ENCODE results near the gene SLC5A1.
"Not testable (repeated sequence)": the region's sequence is repeated elsewhere in the genome, so short reads cannot be mapped to it uniquely, and the experiment has no call there.

SLC5A1 gene

DNA sequence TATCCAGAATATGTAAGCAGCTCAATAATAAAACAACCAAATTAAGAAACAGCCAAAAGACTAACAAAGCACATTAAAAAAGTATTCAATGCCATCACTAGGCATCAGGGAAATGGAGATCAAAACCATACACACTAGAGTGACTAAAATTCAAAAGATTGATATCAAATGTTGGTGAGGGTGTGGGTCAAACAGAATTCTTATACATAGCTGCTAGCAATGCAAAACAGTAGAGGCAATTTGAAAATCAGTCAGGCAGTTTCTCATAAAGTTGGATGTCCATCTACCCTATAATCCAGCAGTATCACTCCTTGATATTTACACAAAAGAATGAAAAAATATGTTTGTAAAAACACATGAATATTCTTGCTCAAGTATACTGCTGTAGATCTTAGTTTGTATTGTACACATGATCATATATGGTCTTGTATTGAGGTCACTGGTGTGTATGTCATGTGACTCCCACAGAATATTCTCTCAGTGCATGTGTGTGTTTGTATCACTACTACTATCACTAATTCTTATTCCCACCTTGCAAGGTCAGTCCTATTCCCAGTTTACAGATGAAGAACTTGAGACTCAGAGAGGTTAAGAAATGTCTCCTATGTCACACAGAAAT, 54.9 kb downstream of the SLC5A1 start:
- DNase-seq = no peak

DNA sequence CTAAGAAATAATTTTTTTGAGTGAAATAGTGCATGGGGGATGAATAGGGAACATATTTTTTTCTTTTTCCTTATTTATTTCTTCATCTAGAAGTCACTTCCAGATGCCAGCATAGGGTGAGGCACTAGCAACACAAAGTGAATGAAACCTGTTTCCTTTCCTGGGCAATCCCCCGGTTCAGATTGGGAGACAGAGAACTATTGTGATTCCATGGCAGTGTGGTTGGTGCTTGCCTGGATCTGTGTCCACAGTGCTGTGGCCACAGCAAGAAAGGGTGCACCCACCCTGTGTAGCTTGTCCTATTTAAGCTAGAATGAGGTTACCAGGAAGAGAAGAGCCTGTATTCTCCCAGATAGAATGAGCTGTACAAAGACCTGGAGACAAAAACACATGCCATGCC, 57.6 kb downstream of the SLC5A1 start:
- no peak for DNase-seq

DNA sequence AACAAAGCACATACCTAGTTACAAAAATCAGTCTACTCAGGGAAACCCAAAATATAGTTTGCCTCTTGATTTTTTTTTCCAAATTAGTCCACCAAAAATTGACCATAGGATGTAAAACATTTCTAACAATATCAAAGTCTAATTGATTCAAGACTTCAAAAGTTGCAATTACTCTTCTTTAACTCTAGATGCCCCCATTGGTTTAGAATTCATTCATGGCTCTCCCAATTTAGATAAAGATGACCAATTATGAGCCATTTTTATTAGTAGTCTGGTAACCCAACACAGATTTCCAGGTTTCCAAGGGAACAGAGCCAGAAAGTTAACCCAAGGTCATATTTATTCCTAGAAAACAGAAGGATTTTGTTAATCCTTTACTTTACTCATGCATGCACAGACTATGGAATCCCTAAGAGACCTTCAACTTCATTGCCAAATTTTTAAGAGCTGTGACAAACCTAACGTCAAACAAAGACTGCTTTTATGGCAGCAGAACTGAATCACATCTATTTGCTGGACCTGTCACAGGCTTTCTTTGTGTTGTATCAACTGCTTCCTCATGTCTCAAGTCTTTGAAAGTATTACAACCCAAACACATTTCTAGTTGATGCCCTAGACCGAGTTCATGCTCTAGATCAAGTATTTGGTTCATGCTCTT, 60.7 kb downstream of the SLC5A1 start:
- DNase-seq = no peak

DNA sequence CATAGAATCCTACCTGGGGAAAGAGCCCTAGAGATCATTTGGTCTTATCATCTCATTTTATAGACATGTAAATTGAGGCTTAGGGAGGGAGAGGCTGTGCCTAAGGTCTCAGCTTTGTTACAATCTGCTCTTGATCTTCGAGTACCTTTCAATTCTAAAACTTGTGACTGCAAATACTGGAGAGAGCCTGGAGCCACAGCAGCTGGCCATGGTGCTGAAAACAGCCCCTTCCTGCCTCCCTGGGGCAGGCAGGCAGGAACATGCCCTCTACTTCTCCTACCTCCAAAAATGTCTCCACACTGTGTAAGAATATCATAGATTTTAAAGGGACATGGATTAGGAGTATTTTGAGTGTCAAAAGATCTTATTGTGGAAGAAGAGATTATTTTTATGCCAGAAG, 63.9 kb downstream of the SLC5A1 start:
- no peak for DNase-seq

DNA sequence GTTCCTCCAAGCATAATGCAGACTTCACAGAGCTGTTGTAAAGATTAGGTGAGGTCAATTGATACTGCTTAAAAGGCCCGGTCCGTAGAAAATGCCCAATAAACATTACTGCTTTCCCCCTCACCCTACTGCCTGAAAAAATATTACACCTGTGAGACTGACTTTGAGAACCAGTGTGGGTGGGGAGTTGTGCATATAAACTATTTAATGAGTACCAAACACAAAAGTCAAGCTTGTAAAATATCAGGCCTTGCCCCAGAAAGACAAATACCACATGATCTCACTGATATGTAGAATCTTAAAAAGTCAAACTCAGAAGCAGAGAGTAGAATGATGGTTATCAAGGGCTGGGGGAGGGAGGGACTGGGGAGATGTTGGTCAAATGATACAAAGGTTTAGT, 69.3 kb downstream of the SLC5A1 start:
- DNase-seq = no peak

DNA sequence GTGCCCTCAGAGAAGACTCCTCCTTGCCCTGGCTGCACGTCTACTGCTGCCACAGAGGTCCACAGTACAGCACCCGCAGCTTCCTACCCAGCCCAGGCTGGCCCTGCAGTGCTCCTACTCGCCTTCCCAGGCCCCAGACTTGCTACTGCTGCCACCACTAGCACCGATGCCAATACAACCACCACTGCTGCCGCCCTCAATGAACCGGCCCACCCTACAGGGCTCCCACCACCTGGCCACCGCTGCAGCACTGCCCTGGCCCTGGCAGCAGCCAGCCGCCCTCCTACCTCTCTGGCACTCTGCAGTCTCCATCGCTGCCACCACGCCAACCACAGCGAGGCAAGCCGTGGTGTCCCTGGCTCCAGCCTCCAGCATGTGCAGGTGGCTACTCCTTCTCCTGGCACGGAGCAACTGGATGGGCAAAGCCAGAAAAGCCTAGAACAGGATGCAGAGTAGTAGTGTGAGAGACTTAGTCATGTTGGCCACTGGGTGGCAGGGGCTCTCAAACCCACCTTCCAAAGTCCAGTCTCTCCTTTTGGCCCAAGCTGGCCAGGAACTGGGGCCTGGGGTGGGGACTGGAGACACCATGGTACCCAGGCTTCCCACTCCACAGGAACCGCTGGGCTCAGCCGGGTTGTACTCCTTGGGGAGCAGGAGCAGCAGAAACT, 76.6 kb downstream of the SLC5A1 start:
- no peak for DNase-seq

DNA sequence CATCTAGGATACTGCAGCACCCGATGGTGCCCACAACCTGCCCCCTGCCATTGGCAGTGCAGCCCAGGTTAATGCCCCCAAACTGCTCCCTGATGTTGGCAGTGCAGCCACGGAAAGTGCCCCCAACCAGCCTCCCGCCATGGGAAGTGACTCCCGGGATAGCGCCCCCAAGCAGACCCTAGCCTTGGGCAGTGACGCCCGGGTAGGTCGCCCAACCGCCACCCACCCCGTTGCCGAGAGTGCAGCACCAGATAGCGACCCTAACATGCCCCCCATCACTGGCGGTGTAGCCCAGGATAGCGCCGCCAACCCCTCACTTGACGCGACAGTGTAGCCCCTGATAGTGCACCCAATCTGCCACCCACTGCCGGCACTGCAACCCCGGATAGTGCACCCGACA, 77.5 kb downstream of the SLC5A1 start:
- DNase-seq = no peak

DNA sequence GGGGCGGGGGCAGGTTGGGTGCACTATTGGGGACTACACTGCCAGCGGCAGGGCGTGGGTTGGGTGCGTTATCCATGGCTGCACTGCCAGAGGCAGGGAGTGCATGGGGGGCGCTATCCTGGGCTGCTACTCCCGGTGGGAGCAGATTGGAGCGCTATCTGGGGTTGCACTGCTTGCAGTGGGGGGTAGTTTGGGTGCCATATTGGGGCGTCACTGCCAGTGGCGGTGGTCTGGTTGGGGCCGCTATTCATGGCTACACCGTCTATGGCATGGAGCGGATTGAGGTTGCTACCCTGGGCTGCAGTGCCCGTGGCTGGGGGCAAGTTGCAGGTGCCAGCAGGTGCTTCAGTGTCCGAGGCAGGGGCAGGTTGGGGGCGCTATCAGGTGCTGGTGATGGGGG, 79.8 kb downstream of the SLC5A1 start:
- DNase-seq = no peak

DNA sequence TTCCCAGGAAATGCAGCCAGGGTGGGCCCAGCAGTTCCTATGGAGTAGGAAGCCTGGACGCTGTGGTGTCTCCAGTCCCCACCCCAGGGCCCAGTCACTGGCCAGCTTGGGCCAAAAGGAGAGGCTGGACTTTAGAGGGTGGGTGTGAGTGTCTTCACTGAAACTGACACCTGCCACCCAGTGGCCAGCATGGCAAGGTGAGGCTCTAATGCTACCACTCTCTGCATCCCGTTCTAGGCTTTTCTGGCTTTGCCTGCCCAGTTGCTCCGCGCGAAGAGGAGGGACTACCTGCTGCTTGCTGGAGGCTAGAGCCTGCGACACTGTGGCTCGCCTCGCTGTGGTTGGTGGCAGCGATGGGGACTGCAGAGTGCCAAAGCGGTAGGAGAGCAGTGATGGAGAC, 80.6 kb downstream of the SLC5A1 start:
- no peak for DNase-seq

DNA sequence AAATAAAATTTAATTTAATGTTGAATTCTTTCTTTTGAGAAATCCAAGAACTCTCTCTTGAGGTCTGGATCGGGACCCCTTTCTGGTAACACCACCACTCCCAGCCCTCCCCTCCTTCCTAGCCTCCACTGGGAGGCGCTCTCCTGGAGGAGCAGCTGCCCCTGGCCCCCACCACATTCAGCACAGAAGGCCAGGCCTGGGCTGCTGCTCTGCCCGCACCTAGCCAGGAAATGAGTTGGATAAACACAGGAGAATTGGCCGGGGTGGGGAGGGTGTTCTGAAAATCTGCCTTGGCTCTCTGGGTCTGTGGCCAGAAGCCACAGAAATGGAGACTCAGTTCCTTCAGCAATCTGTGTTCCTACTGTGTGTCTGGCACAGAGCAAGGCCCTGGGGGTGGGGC, 84.8 kb downstream of the SLC5A1 start:
- DNase-seq = no peak

DNA sequence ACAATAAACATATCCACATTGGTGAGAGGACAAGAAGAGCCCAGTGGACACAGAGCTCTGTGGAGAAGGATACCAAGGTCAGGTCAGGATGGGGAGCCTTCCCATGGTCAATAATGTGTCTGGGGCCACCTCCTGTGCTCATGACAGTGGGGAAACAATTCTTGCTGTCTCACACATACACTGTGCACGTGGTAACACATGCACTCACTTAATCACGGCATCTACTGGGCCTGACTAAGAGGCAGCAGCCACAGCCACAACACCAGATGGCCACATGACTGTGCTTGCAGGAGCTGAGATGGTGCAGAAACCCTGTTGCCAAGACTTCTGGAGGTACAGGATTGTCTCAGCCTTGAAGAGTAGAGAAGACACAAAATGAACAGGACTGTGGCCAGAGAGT, 87.4 kb downstream of the SLC5A1 start:
- no peak for DNase-seq

DNA sequence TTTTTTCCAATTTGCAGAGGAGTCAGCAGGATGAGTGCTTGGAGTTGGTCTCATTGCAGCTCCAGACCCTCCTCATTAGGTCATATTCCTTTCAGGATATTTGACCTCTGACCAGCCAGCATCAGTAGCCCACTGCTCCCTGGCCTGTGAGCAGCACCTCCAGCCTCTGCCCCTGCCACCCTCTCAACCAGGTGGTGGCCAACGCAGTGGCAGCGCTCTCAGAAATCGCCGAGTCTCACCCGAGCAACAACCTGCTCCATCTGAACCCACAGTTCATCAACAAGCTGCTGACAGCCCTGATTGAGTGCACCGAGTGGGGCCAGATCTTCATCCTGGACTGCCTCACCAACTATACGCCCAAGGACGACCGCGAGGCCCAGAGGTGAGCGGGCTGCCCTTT, 89.1 kb downstream of the SLC5A1 start:
- DNase-seq = no peak

DNA sequence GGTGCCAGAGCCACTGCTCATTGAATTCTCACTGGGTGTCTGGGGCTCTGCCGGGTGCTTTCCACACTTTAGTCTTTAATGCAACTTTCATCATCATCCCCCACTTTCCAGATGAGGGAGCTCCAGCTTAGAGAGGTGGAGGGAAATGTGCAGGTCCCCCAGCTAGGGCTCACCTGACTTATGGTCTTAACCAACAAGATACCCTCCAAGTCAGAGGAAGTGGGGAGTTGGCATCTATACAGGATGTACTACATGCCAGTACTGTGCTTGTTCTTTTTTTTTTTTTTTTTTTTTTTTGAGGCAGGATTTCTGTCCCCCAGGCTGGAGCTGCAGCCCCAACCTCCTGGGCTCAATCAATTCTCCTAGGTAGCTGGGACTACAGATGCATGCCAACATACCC, 89.7 kb downstream of the SLC5A1 start:
- no peak for DNase-seq

DNA sequence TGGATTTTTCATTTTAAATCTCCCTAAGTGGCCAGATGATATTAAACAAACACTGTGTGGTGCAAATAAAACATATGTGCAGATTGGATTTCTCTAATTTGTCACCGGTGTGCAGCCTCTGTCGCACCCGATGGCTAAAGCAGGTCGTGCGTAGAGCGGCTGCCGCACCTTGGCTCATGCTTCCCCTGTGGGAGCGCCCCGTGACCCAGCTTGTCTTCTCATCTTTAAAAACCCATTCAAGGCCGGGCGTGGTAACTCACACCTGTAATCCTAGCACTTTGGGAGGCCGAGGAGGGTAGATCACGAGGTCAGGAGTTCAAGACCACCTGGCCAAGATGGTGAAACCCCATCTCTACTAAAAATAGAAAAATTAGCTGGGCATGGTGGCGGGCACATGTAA, 91.7 kb downstream of the SLC5A1 start:
- not testable (repeated sequence) for DNase-seq

DNA sequence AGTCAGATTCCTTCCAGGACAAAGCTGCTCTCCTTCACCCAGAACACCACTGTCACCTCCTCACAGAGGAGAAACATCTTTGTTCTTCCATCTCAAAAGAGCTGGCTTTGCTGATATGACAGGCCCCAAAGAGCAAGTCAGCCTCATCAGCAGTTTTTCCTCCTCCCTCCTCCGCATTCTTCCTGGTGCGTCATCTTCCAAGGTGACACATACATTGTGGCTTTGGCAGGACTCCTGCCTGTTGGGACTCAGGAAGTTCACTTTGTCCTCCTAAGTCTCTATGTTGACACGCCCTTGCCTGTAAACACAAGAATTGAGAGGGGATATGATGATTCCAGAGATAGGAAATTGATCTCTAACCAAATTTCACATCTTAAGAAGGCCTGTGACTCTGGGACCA, 92.9 kb downstream of the SLC5A1 start:
- DNase-seq = not testable (repeated sequence)

DNA sequence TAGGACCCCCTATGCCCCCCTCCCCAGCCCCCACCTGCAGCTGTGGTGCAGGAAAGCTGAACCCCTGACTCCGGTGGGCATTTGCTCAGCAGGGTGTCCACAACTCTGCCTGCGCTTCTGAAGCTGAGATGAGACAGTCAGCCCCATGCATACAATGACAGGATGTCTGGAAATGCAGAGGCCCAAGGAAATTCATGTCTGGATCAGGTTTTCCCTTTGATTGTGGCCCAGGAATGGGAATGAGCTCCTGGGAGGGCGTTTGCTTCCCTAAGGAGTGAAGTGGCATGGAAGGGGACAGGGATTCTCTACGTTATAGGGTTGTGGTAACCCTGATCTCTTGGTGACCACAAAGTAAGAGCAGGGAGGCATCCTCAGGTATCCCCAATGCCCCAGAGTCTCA, 93.8 kb downstream of the SLC5A1 start:
- DNase-seq = not testable (repeated sequence)

DNA sequence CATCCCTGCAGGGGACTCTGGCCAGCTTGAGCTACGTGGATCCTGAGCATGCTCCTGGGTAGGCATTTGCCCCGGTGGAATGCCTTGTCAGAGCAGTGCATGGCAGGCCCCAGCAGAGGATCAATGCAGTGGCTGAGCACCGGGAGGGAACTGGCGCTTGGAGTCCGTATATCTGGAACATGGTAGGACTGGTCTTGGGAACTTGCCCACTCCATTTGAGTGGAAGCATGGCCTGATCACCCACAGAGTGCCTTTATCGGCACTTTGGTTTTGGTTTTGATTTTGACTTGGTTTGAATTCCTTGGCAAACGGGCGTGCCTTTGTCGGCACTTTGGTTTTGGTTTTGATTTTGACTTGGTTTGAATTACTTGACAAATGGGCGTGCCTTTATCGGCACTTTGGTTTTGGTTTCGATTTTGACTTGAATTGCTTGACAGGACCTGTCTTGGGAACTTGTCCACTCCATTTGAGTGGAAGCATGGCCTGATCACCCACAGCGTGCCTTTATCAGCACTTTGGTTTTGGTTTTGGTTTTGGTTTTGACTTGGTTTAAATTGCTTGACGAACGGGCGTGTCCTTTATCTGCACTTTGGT, 94.8 kb downstream of the SLC5A1 start:
- DNase-seq = peak; percentile 68 to 69

DNA sequence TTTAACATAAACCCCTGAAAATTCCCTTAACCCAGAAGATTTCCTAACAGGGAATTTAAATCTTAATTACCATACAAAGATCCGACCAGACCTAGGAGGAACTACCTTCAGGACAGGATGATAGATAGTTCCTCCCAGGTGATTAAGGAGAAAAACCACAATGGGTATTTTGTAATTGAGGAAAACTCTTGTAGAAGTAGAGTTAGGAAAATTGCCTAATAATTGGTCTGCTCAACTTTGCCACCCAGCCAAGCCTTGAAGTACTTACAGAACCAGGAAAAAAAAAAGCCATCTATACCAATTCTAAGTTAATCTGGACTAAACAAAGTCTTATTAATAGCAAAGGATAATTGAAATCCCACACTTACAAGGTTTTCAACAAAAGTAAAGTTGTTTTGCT, 95.5 kb downstream of the SLC5A1 start:
- DNase-seq = not testable (repeated sequence)

DNA sequence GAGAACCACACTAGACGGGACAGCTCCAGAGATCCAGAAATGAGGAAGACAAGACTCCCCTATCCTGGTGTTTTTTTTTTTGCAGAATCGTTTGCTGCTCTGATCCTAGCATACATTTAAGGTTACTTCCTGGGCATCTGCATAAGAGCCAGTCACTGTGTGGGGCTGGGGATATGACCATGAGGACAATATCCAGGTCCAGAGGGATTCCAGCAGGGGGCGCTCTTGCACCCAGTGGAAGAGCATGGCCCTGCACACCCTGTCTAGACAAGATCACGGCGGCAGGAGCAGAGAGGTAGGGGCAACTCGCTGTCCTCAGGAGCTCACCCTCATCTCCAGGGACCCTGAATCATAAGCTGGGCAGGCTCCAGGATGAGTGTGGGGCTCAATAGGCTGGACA, 97.6 kb downstream of the SLC5A1 start:
- DNase-seq = peak in 1 of 2 experiments; percentile 35

DNA sequence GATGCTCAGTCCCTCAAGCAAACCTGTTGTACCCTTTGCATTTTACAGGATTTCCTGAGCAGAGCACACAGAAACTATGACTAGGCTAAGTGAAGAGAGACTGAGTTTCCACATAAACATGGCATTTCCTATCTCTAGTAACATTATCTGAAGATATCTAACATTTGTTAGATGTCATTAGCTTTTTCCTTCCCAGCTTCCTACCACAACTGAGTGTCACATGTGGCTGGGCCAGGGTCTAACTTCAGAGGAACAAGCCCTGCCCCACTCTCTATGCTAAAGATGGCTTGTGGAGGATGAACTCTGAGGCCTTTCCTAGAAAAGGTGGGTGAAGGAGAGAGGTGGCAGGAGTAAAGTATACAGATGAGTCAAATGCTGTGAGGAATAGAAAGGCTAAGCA, 99.5 kb downstream of the SLC5A1 start:
- peak; percentile 45 to 55 for DNase-seq

DNA sequence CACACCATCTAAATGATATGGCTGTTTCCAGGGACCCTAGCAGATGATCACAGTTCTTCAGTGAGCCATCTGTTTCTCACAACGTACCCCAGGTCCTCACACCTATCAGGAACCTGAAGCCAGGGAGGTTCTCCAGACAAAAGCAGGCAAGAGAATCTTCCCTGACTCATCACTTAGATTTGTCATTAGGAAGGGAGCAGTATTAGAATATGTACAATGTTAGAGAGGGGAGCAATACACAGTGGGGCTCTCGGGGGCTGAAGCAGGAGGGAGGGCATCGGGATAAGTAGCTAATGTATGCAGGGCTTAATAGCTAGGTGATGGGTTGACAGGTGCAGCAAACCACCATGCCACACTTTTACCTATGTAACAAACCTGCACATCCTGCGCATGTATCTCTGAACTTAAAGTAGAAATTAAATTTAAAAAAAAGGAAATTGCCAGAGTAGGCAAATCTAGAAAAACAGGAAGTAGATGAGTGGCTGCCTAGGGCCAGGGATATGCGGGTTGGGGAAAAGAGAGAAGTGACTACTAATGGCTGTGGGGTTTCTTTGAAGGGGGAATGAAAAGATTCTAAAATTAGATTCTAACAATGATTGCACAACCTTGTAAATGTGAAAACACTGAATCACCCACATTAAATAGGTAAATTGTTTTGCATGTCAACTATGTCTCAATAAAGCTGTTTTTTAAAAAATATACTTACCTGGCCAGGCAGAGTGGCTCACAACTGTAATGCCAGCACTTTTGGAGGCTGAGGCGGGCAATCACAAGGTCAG, 101.6 kb downstream of the SLC5A1 start:
- DNase-seq = no peak

DNA sequence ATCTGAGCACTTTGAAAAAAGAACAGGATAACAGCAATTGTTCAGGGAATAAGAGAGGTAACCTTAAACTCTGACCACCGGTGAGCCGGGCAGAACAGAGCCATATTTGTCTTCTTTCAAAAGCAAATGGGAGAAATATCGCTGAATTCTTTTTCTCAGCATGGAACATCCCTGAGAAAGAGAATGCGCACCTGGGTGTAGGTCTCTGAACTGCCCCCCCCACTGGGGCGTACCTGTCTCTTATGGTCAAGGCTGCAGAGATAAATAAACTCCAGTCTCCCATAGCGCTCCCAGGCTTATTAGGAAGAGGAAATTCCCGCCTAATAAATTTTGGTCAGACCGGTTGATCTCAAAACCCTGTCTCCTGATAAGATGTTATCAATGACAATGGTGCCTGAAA, 104.1 kb downstream of the SLC5A1 start:
- not testable (repeated sequence) for DNase-seq

DNA sequence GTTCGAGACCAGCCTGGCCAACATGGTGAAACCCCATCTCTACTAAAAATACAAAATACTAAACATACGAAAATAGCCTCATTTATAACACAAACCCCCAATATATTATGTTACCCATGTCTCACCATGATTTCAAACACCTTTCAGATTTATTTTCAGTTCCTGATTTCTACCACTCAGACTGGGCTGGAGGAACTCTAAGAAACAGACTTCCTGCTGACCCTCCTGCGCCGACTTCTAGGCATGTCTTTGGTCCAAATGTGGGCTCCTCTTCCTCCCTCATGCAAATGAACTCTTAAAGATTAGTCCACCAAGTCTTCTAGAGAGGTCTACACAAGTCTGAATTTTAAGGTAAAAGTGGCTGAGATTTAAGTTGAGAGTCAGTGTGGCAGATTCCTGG, 105.3 kb downstream of the SLC5A1 start:
- DNase-seq = not testable (repeated sequence)

Data from activated T-cell treated with anti-CD3 and anti-CD28 coated beads, Interleukin-2, amount 50 U/mL, for 48 hours (primary cell).